GM18526 (cell line): ENCODE data around the gene KCNK10.

Source experiments
- POLR2A ChIP-seq: IDR thresholded peaks from 3 replicates; pipeline ENCODE4 v1.6.1; 2011; ENCODE audit not compliant: insufficient read length; ENCODE audit errors: extremely low read depth

KCNK10 gene

DNA sequence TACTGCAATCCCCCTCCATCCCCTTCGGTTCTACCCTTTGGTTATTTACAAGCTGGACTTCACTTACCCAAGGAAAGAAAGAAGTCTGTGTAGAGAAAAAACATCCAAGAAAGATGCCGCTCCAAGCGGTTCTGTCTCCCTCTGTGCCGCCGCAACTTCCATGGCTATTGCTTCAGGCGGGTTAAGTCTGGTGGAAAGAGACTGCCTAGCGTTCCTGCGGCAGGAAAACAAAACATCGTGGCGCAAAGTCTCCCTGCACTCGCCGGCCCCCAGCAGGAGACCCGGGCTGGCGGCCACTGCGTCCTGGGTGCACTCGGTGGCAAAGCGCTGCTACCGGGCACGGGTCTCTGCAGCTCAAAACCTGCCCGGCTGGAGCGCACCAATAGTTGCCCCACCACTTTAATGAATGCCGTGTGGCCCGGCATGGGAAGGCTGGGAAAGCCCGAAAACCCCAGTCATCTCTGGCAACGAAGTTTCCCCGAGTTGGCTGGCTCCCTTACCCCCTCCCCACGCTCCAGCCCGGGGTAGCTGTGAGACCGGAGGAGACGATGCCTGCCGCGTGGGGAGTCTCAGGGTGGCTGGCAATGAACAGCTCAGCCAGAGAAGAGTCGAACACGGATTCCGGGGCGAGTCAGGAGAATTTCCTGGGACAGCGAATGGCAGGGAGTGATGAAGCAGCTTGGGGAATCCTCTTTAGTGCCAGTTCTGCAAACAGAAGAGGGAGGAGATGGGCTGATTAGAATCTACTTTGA lies 3.5 kb upstream of the KCNK10 start:
- no peak for TF ChIP-seq POLR2A

GRCh38 chr14:88325883-88326282 lies 2.8 kb upstream of the KCNK10 start:
- no peak for TF ChIP-seq POLR2A

GRCh38 chr14:88324930-88325329 lies 1.9 kb upstream of the KCNK10 start:
- TF ChIP-seq POLR2A: no peak

- no peak for TF ChIP-seq POLR2A
These were observed 1.4 kb upstream of the KCNK10 start for GRCh38 chr14:88324491-88324890.

DNA sequence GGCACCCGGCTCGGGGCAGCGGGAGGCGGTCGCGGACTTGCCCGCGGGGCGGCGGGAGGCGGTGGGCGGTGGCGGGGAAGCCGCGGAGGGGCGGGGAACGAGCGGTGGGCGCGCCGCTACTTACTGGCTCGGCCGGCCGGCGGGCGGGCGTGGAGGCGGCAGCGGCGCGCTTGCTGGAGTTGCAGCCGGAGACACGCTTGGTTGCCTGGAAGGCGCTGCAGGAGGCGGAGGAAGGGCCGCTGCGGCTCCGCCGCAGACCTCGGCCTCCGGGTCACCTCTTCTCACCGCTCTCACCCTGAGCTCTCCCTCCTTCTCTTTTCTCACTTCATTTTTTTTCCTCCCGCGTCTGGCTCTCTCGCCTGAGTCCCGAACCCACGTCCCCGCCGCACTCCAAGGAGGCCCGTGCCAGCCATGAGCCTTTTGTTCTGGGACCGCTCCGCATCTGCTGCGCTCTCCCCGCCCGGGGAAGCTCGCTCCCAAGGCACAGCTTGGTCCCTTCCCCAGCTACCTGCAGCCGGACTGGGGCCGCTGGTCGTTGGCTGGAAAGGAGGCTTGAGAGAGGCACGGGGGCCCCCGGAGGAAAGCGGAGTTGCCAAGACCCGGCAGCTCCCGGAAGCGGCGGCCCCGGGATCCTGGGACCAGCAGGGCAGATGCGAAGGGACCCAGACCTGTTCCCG lies 592 bp upstream of the KCNK10 start:
- no peak for TF ChIP-seq POLR2A

DNA sequence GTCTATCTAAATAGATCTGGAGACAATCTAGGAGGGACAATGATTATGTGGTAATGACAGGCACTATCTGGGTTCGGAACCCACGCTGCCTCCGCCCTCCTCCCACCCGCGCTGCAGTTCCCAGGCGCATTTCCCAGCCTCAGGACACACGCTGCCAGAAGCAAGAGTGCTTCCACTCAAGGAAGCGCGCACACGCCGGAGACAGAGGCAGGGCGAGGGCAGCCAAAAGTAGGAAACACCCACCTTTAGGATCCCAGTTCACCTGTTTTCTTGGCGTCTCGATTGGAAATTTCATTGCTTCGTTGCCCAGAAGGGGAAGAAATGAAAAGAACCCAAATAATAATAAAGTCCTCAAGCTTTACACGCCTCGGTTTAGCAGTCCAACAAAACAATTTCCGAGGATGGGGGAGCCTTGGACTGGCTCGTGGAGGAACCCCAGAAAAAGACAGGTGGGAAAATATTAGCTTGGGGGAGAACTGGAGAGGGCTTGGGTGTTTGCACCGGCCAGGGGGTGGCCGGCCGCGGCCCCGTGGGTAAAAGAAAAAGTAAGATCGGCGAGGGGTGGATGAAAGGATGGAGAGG lies 474 bp downstream of the KCNK10 start:
- TF ChIP-seq POLR2A: no peak

GRCh38 chr14:88321692-88322503 lies 1.2 kb downstream of the KCNK10 start:
- no peak for TF ChIP-seq POLR2A

DNA sequence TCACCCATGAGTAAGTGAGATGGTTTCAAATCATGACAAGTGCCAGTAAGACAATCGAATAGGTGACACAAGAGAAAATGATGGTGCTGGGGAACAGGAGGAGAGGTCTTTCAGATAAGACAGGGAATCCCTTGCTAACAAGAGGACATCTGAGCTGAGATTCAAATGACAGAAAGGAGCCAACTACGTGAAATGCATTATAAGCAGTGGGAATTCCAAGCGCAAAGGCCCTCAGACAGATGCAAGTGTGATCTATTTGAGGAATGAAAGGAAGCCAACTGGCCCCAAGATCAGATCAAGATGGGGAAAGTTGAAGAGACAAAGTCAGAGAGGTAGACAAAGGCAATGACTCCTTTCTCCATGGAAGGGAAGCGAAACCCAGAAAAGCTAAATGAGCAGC lies 4.7 kb downstream of the KCNK10 start:
- TF ChIP-seq POLR2A: no peak

- TF ChIP-seq POLR2A: no peak
These were observed 6.5 kb downstream of the KCNK10 start for GRCh38 chr14:88316521-88316920.

GRCh38 chr14:88312257-88312656 lies 10.8 kb downstream of the KCNK10 start:
- TF ChIP-seq POLR2A: no peak

DNA sequence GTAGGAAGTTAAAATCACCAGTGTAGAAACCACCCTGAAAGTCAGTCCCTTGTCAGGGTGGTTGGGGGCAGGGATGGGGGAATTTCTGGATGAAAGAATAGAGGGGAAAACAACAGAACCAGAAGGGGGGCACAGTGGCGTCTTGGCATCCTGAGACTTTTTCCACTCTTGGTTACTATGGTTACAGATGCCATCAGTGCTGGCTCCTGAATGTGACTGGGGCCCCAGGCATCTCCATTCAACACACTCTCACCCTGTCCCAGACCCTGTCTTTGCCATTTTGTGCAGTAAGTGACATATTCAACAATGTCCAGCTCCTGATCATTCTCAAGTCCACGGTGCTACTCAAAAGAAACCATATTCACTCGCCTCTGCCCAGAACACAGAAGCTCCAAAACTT lies 11.3 kb downstream of the KCNK10 start:
- TF ChIP-seq POLR2A: no peak

GRCh38 chr14:88310449-88310848 lies 12.6 kb downstream of the KCNK10 start:
- no peak for TF ChIP-seq POLR2A

DNA sequence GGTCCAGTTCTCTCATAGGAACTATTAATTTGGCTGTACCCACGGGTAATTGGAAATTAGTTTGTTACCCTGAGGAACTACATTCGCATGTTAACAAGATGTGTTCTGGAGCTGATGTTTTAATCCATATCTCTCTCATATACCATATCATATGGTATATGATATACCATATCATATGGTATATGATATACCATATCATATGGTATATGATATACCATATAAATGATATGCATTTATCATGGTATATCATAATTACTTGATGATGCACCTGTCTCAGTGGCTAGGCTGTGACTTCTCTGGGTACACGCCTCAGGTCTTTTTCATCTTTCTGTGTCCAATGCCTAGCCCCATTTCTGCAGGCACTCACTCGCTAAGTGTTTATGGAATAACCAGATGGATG lies 13.0 kb downstream of the KCNK10 start:
- no peak for TF ChIP-seq POLR2A

DNA sequence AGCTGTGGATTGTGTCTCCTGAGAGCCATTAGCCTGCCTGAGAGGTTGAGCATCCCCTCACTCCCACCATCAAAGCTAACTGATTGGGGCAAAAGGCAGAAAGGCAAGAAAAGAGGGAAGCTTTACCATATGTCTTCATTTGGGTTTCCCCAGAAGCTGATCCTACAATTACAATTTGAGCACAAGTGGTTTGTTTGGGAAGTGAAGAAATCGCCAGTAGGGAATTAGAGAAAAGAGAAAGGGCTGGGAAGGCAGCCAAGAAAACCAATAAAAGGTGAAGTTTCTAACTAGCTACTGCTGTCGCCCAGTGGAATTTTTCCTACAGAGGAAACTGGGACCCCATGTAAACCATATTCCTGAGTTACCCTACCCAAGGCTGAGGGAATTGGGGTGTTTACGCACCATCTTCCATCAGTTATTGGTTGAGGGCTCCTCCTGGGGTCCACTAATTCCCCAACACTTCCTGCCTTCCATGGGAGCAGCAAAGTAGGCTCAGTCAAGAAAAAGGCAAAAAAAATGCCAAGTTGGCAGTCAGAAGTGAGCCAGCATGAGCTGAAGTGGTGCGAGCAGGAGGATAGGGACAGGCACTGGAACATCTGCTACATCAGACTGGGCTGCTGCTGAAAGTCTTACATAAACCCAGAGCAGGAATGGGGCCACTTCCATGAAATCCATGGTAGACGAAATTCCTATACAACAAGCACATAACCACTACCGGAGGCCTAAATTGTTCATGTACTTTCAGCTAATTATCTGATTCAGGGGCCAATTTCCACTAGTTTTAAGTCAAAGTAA lies 17.3 kb downstream of the KCNK10 start:
- TF ChIP-seq POLR2A: no peak

GRCh38 chr14:88303041-88303440 lies 20.0 kb downstream of the KCNK10 start:
- no peak for TF ChIP-seq POLR2A
